Fibroblast of villous mesenchyme (primary cell): ENCODE data around the gene ZSCAN22. TPM values are rescaled to one million over a fixed set of nuclear protein-coding genes. Genes with fewer than 3 reads are reported as not detected.
A peak's percentile ranks its signal among the peaks of the same experiment; 100 is the strongest.
"Not testable (repeated sequence)": the region's sequence is repeated elsewhere in the genome, so short reads cannot be mapped to it uniquely, and the experiment has no call there.

ENCODE experiments used
- DNase-seq: peaks from one replicate; pipeline ENCODE4 v3.0.0-alpha.2; 2010; ENCODE audit warnings: low read depth
- H3K4me3 ChIP-seq: 2 replicates; pipeline ENCODE4 v1.5.1; 2011; ENCODE audit warnings: low read depth, mild to moderate bottlenecking, low read length
- CTCF ChIP-seq: IDR thresholded peaks from 2 replicates; pipeline ENCODE4 v1.5.1; 2012; ENCODE audit warnings: low read depth, mild to moderate bottlenecking, low read length; ENCODE audit not compliant: insufficient read depth
- total RNA-seq: library from RNA; depleted of rRNA; stranded (reverse); fragments of >200 nt; gene quantifications from 2 replicates; pipeline ENCODE4 v1.2.3, GENCODE V29; 2012

The ZSCAN22 gene
- total RNA-seq, 1 donor = 3.0 TPM

- H3K4me3 ChIP-seq = peak within 1 kb of the TSS; percentile 97
- peak; percentile 99 for DNase-seq
- TF ChIP-seq CTCF = no peak
These were observed 21.5 kb upstream of the ZSCAN22 start, which contains the start of gene ERVK3-1 for GRCh38 chr19:58305065-58305931. ERVK3-1 (plus strand) TSS chr19:58305377; CDS start chr19:58312169, 6,792 bp downstream.

- TF ChIP-seq CTCF = no peak
- DNase-seq = peak; percentile 46
- H3K4me3 ChIP-seq = peak overlapping the region; percentile 97
These were observed 20.9 kb upstream of the ZSCAN22 start for GRCh38 chr19:58305932-58306323.

GRCh38 chr19:58307736-58308135 lies 19.1 kb upstream of the ZSCAN22 start:
- no peak for TF ChIP-seq CTCF
- no peak for DNase-seq

GRCh38 chr19:58310685-58311084 lies 16.1 kb upstream of the ZSCAN22 start:
- not testable (repeated sequence) for H3K4me3 ChIP-seq
- peak; percentile 24 for DNase-seq

More at GRCh38 chr19:58307736-58308135, 19.1 kb upstream of the ZSCAN22 start:
- H3K4me3 ChIP-seq = no peak overlapping the region

GRCh38 chr19:58311345-58311865 lies 15.4 kb upstream of the ZSCAN22 start:
- TF ChIP-seq CTCF = no peak
- H3K4me3 ChIP-seq = no peak overlapping the region
- DNase-seq = no peak

More at GRCh38 chr19:58310685-58311084, 16.1 kb upstream of the ZSCAN22 start:
- peak; percentile 28 for TF ChIP-seq CTCF

- TF ChIP-seq CTCF = no peak
- DNase-seq = no peak
- no peak overlapping the region for H3K4me3 ChIP-seq
These were observed 11.2 kb upstream of the ZSCAN22 start for GRCh38 chr19:58315580-58315979.
